SK-N-SH treated with all-trans-retinoic acid at 6 μM for 48 hours (cell line): ENCODE data around the gene MNX1.

Source experiments
- CREB5 ChIP-seq: fragments of 250-450 bp; sonication (Bioruptor Pico); IDR thresholded peaks from 2 replicates; pipeline ENCODE4 v1.5.1; 2020; ENCODE audit warnings: low read depth, mild to moderate bottlenecking, moderate library complexity
- PATZ1 ChIP-seq: fragments of 250-450 bp; sonication (Bioruptor Pico); IDR thresholded peaks from 2 replicates; pipeline ENCODE4 v1.8.0; 2020; ENCODE audit warnings: mild to moderate bottlenecking, moderate library complexity, borderline replicate concordance
- PPARA ChIP-seq: fragments of 250-450 bp; sonication (Bioruptor Pico); IDR thresholded peaks from 2 replicates; pipeline ENCODE4 v1.5.0; 2020; ENCODE audit warnings: mild to moderate bottlenecking, borderline replicate concordance

GRCh38 chr7:156979007-156979606 lies 31.4 kb downstream of the MNX1 start:
- TF ChIP-seq CREB5 (CRISPR knock-in tag), result no peak
- no peak for TF ChIP-seq PPARA (CRISPR knock-in tag)
- TF ChIP-seq PATZ1 (CRISPR knock-in tag), result no peak
